ENCODE measurements around the gene NLRP5. TPM values are rescaled to one million over a fixed set of nuclear protein-coding genes. Genes with fewer than 3 reads are reported as not detected.

NLRP5 gene
- total and polyA plus RNA-seq, 12 donors = not detected

- intact Hi-C loops (cut with DNase I) = no loop called here
- peak overlapping the region in 1 of 10 donors; percentile 19 for H3K4me3 ChIP-seq
- peak overlapping the region; percentile 48 to 83 (median 73) for H3K27ac ChIP-seq
- H3K4me1 ChIP-seq = peaks cover 47 to 99% (median 85%) of the 10 kb centered on the region in 9 donors
- no peaks in the 10 kb centered on the region for H3K9me3 ChIP-seq
- H3K36me3 ChIP-seq = peaks cover 0 to 13% (median 0%) of the 10 kb centered on the region in 9 donors
- H3K27me3 ChIP-seq = no peaks in the 10 kb centered on the region
- DNase-seq = peak; percentile 64 to 65
- no peak for TF ChIP-seq CTCF (IDR thresholded peaks at IDR 0.05)
- 17 to 20% methylated on average over 12 of the region's 12 CpGs for WGBS, 2 donors
- peak; percentile 67 to 88 (median 82) for ATAC-seq
These were observed 124.2 kb downstream of the NLRP5 start for GRCh38 chr19:56110515-56111448.

Other genes starting within 250 kb of the NLRP5 start
- gene NLRP9, start 248.4 kb upstream of the NLRP5 start, total RNA-seq = not detected
- gene NLRP9, start 248.4 kb upstream of the NLRP5 start, polyA plus RNA-seq = not detected
- under 1 TPM in 1 of 10 donors, not detected in 9; 0.30 TPM for gene RFPL4A, start 227.7 kb upstream of the NLRP5 start, total RNA-seq
- gene RFPL4A, start 227.7 kb upstream of the NLRP5 start, polyA plus RNA-seq = not detected
- not detected for gene RFPL4AL1, start 217.7 kb upstream of the NLRP5 start, total RNA-seq
- not detected for gene RFPL4AL1, start 217.7 kb upstream of the NLRP5 start, polyA plus RNA-seq
- gene NLRP11, start 154.8 kb upstream of the NLRP5 start, total RNA-seq = not detected
- not detected for gene NLRP11, start 154.8 kb upstream of the NLRP5 start, polyA plus RNA-seq
- not detected for gene NLRP4, start 150.2 kb upstream of the NLRP5 start, total RNA-seq
- gene NLRP4, start 150.2 kb upstream of the NLRP5 start, polyA plus RNA-seq = not detected
- not detected for gene NLRP13, start 54.4 kb upstream of the NLRP5 start, total RNA-seq
- not detected for gene NLRP13, start 54.4 kb upstream of the NLRP5 start, polyA plus RNA-seq
- gene NLRP8, start 38.9 kb upstream of the NLRP5 start, total RNA-seq = not detected
- gene NLRP8, start 38.9 kb upstream of the NLRP5 start, polyA plus RNA-seq = not detected
- 10 to 100 TPM; 18.5 to 47.2 (median 25.7) TPM for gene ZNF787, start 134.5 kb downstream of the NLRP5 start, total RNA-seq
- 10 to 100 TPM; 42.3 to 42.8 TPM for gene ZNF787, start 134.5 kb downstream of the NLRP5 start, polyA plus RNA-seq
- 10 to 100 TPM; 15.1 to 25.1 (median 22.2) TPM for gene ZNF444, start 154.5 kb downstream of the NLRP5 start, total RNA-seq
- 10 to 100 TPM; 22.8 to 25.6 TPM for gene ZNF444, start 154.5 kb downstream of the NLRP5 start, polyA plus RNA-seq
- gene GALP, start 189.2 kb downstream of the NLRP5 start, total RNA-seq = not detected
- not detected for gene GALP, start 189.2 kb downstream of the NLRP5 start, polyA plus RNA-seq
- not detected for gene ZSCAN5B, start 211.0 kb downstream of the NLRP5 start, total RNA-seq
- under 1 TPM in 1 of 2 donors, not detected in 1; 0.06 TPM for gene ZSCAN5B, start 211.0 kb downstream of the NLRP5 start, polyA plus RNA-seq
- not detected for gene ZSCAN5C, start 215.5 kb downstream of the NLRP5 start, total RNA-seq
- not detected for gene ZSCAN5C, start 215.5 kb downstream of the NLRP5 start, polyA plus RNA-seq

Data from heart right ventricle (tissue), 16 donors.